Vagina (tissue), 2 donors: ENCODE data around the gene BLACAT1. TPM values are rescaled to one million over a fixed set of nuclear protein-coding genes. Genes with fewer than 3 reads are reported as not detected.

Source experiments
- DNase-seq, 2 donors: peaks; one replicate each; pipeline ENCODE4 v3.0.0-alpha.2; 2017; ENCODE audit errors: extremely low spot score in 2 of 2
- H3K27ac ChIP-seq: fragments of 200-600 bp; sonication (generic); one replicate; pipeline ENCODE4 v1.5.1; 2019
- H3K27me3 ChIP-seq: fragments of 200-600 bp; sonication (generic); one replicate; pipeline ENCODE4 v1.5.1; 2019
- H3K36me3 ChIP-seq, 2 donors: fragments of 200-600 bp; sonication (generic); one replicate each; pipeline ENCODE4 v1.5.1; 2017 to 2019
- H3K4me1 ChIP-seq: fragments of 200-600 bp; sonication (generic); one replicate; pipeline ENCODE4 v1.5.1; 2019
- H3K4me3 ChIP-seq, 2 donors: fragments of 200-600 bp; sonication (generic); 1 replicate in 1 of 2; 2 replicates in 1 of 2; pipeline ENCODE4 v1.5.1; 2016 to 2019
- H3K9me3 ChIP-seq: fragments of 200-600 bp; sonication (generic); one replicate; pipeline ENCODE4 v1.5.1; 2019
- POLR2A ChIP-seq, 2 donors: fragments of 450-650 bp; IDR thresholded peaks; one replicate each; pipeline ENCODE4 v1.6.1; 2017; ENCODE audit warnings: antibody characterized with exemption in 2 of 2, mild to moderate bottlenecking in 2 of 2, moderate library complexity in 2 of 2
- POLR2AphosphoS5 ChIP-seq, 2 donors: sonication (generic); formaldehyde crosslinking; IDR thresholded peaks; one replicate each; pipeline ENCODE4 v1.9.0; 2017; ENCODE audit warnings: antibody characterized with exemption in 2 of 2, mild to moderate bottlenecking in 2 of 2, low read depth in 1 of 2; ENCODE audit not compliant: insufficient read depth in 1 of 2
- intact Hi-C: fragments of 100-400 bp; cut with DNase I; formaldehyde crosslinking; loops from one replicate; pipeline ENCODE4 v1.15.1; 2023
- total RNA-seq: library from RNA; depleted of rRNA; stranded (reverse); fragments of >200 nt; gene quantifications from one replicate; pipeline ENCODE4 v1.2.3, GENCODE V29; 2016
- TF ChIP-seq, protein P1 (sequence below), 3 experiments: fragments of 450-650 bp in 2 of 3; fragments of 200-600 bp in 1 of 3; sonication (generic) in 1 of 3; IDR thresholded peaks; one replicate each; pipeline ENCODE4 v1.5.1; 2017 to 2019; ENCODE audit warnings: antibody characterized with exemption in 3 of 3, mild to moderate bottlenecking in 2 of 3, moderate library complexity in 2 of 3

The BLACAT1 gene
- total RNA-seq, 1 donor from 2014 or later, result 0.98 TPM

DNA sequence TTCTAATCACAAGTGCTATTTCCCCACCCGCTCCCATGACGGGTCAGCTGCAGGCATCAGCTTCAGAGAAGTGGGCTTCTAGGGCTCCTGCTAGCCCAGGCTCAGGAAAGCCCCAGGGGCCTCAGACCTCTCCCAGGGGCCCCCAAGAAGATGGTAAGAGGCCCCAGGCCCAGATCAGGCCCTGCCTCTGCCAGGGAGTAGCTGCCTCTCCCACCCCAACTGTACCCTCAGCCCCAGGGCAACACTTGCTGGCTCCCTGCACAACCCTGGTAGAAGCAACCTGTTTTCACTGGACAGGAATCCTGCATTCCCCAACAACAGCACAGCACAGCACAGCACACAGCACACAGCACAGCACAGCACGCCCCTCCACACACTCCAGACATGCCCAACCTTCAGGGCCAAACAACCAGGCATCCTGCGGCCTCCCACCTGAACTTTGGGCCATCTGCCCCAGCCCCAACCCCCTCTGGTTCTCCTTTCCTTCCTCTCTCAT, 6.5 kb downstream of the BLACAT1 start:
- intact Hi-C loops, result no loop called here
- Histone ChIP-seq H3K4me1 (peaks cover 13% of the 10 kb centered on the region), H3K9me3 (no peaks in the 10 kb centered on the region), H3K27ac (no peak overlapping the region), H3K4me3 (peak overlapping the region in 1 of 2 donors; percentile 22), H3K36me3 (no peaks in the 10 kb centered on the region), H3K27me3 (no peaks in the 10 kb centered on the region)
- no peak for DNase-seq
- TF ChIP-seq POLR2A (IDR thresholded peaks at IDR 0.05) (no peak), POLR2AphosphoS5 (IDR thresholded peaks at IDR 0.05; ENCODE audit: insufficient read depth in 1 of 2, low read depth in 1 of 2) (no peak)
- TF ChIP-seq, protein P1, sequence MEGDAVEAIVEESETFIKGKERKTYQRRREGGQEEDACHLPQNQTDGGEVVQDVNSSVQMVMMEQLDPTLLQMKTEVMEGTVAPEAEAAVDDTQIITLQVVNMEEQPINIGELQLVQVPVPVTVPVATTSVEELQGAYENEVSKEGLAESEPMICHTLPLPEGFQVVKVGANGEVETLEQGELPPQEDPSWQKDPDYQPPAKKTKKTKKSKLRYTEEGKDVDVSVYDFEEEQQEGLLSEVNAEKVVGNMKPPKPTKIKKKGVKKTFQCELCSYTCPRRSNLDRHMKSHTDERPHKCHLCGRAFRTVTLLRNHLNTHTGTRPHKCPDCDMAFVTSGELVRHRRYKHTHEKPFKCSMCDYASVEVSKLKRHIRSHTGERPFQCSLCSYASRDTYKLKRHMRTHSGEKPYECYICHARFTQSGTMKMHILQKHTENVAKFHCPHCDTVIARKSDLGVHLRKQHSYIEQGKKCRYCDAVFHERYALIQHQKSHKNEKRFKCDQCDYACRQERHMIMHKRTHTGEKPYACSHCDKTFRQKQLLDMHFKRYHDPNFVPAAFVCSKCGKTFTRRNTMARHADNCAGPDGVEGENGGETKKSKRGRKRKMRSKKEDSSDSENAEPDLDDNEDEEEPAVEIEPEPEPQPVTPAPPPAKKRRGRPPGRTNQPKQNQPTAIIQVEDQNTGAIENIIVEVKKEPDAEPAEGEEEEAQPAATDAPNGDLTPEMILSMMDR (IDR thresholded peaks at IDR 0.05), result no peak

DNA sequence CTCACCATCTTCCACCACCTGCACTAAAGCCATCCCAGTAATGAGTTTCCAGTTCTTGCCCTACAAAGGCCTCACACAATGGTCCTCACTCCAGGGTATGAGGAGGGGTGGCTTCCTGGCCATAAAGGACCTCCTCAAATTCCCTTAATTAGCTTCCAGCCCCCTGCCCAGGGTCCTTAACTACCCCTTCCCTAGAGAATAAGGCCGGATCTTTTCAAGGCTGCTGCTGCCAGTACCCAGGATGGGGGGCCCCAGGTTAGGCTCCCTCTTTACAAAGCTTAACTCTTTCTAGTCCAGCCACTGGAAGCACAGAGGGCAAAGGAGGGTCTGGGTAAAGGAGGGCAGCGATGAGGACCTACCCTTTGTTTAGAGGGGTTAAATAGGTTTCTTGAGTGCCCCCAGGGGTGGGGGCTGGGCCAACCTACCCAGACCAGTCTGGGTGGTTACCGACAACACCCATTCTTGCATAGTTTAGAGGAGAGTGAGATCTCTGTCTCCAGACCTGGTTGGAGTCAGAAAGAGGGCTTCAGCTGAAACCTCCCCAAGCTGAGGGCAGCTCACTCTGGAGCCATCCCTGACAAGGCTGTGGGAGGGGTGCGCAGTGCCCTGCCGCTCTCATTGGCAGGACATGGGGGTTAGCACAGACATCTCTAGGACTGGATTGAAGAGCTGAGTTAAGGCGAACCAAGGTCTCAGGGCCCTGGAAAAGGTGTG, 7.1 kb downstream of the BLACAT1 start:
- intact Hi-C loops, result no loop called here
- no peak for TF ChIP-seq POLR2A (IDR thresholded peaks at IDR 0.05)
- TF ChIP-seq, protein P1 (IDR thresholded peaks at IDR 0.05), result no peak
- TF ChIP-seq POLR2AphosphoS5 (IDR thresholded peaks at IDR 0.05; ENCODE audit: insufficient read depth in 1 of 2, low read depth in 1 of 2), result no peak
- no peaks in the 10 kb centered on the region for H3K36me3 ChIP-seq
- peaks cover 13% of the 10 kb centered on the region for H3K4me1 ChIP-seq
- H3K27me3 ChIP-seq, result no peaks in the 10 kb centered on the region
- no peaks in the 10 kb centered on the region for H3K9me3 ChIP-seq
- H3K4me3 ChIP-seq, result peak overlapping the region in 1 of 2 donors; percentile 22
- H3K27ac ChIP-seq, result no peak overlapping the region
- DNase-seq, result no peak

- no peaks in the 10 kb centered on the region for H3K27me3 ChIP-seq
- H3K4me1 ChIP-seq, result peaks cover 13% of the 10 kb centered on the region
- H3K4me3 ChIP-seq, result no peak overlapping the region
- DNase-seq, result no peak
- H3K27ac ChIP-seq, result no peak overlapping the region
- TF ChIP-seq POLR2A (IDR thresholded peaks at IDR 0.05) (no peak), POLR2AphosphoS5 (IDR thresholded peaks at IDR 0.05; ENCODE audit: insufficient read depth in 1 of 2, low read depth in 1 of 2) (no peak)
- TF ChIP-seq, protein P1 (IDR thresholded peaks at IDR 0.05), result no peak
- intact Hi-C loops, result no loop called here
- H3K9me3 ChIP-seq, result no peaks in the 10 kb centered on the region
- no peaks in the 10 kb centered on the region for H3K36me3 ChIP-seq
Measured at GRCh38 chr1:205447457-205448341, 8.1 kb downstream of the BLACAT1 start.

GRCh38 chr1:205446828-205447227, 9.0 kb downstream of the BLACAT1 start:
- intact Hi-C loops, result no loop called here
- Histone ChIP-seq H3K9me3 (no peaks in the 10 kb centered on the region), H3K36me3 (no peaks in the 10 kb centered on the region), H3K4me3 (no peak overlapping the region), H3K4me1 (peaks cover 14% of the 10 kb centered on the region), H3K27ac (no peak overlapping the region), H3K27me3 (no peaks in the 10 kb centered on the region)
- DNase-seq, result no peak
- TF ChIP-seq POLR2AphosphoS5 (IDR thresholded peaks at IDR 0.05; ENCODE audit: insufficient read depth in 1 of 2, low read depth in 1 of 2), result no peak

DNA sequence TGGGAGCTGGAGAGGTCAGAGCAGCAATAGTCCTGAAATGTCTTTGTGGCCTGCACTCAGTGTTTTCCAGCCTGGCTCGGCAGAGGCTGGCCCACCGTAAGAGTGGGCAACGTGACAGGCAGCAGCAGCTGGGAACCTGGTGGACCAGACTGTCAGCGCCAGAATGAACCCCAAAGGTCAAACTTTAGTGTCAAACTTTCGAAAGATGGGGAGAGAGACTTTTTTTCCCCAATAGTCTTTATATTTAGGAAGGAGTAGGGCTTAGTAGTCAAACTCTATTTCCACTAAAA, 10.3 kb downstream of the BLACAT1 start:
- peaks cover 26% of the 10 kb centered on the region for H3K4me1 ChIP-seq
- no peak for TF ChIP-seq POLR2A (IDR thresholded peaks at IDR 0.05)
- no peak for TF ChIP-seq POLR2AphosphoS5 (IDR thresholded peaks at IDR 0.05; ENCODE audit: insufficient read depth in 1 of 2, low read depth in 1 of 2)
- TF ChIP-seq, protein P1 (IDR thresholded peaks at IDR 0.05), result no peak
- no peak overlapping the region for H3K27ac ChIP-seq
- H3K9me3 ChIP-seq, result no peaks in the 10 kb centered on the region
- no peak overlapping the region for H3K4me3 ChIP-seq
- no peaks in the 10 kb centered on the region for H3K27me3 ChIP-seq
- DNase-seq, result no peak
- intact Hi-C loops, result no loop called here
- H3K36me3 ChIP-seq, result no peaks in the 10 kb centered on the region
